H4 (cell line): ENCODE results near the gene ZC3H4. TPM values are rescaled to one million over a fixed set of nuclear protein-coding genes. Genes with fewer than 3 reads are reported as not detected.

Source experiments
- DNase-seq: peaks from one replicate; pipeline ENCODE4 v3.0.0-alpha.2; 2015; ENCODE audit warnings: low spot score
- total RNA-seq: library from RNA; depleted of rRNA; stranded (reverse); fragments of >200 nt; shearing (Covaris generic); gene quantifications from 2 replicates; pipeline ENCODE4 v1.2.3, GENCODE V29; 2014; rRNA removed

The ZC3H4 gene
- total RNA-seq, 1 experiment from 2014 or later: 7.6 TPM

- no peak for DNase-seq
These were observed 91.9 kb downstream of the ZC3H4 start for GRCh38 chr19:47021536-47022139.

- DNase-seq: no peak
These were observed 92.5 kb downstream of the ZC3H4 start for GRCh38 chr19:47020992-47021496.

DNA sequence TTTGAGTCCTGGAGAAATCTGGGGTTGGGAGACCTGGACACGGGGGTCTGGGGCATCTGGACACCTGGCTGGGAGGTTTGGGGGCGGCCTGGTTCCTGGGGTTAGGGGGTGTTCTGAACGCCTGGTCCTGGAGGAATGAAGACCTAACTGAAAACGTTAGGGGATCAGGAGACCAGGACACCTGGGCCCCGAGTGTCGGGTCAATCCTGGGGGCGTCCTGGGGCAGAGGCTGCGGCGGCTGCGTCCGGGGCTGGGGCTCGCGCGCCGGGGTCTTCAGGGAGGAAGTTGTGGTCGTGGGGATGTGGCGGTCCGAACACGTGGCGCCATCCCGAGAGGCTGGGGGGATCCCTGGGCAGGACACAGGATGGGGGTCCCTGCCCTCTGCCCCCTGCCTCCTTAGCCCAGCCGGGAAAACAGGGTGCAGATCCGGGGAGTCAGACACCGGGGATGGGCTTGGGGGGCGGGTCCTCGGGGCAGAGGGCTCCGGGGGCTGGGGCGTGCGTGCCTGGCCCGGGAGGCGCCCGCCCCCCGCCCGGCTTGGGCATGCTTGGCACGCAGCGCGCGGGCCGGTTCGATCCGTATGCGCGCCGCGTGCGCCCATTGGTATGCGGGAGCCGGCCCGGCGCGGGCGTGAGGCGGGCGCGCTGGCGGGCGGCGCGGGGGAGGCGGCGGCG, 93.3 kb downstream of the ZC3H4 start:
- DNase-seq: no peak

DNA sequence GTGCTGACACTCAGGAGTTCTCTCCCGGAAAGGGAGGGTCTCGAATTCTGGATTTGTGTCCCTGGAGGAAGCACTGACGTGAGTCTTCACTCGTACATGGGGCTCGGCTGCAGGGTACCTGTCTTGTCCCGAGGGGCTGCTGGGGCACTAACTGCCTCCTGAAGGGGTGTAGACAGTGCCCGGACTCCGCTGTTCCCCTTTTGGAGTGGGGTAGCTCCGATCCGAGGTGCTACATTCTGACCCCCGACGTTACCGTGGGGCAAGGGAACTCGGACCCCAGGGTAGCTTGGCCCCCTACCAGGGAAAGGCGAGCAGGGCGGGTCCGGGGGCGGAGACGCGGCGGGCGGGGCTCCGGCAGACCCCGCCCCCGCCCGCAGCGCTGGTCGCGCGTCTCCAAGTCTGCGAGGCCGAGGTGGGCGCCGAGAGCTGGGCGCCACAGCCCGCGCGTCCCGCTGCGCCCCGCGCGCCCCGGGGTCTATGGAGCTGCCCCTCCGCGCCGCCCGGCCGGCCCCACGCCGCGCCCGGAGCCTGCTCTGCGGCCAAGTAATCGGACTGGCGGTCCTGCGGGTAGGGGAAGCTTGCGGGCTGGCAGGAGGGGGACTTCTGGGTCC, 94.0 kb downstream of the ZC3H4 start, which contains the start of gene NPAS1:
NPAS1 (plus strand) TSS at position 407 of the 611 bp plus-strand sequence. CDS start 1,211 bp downstream, outside the sequence.
- DNase-seq: no peak

DNA sequence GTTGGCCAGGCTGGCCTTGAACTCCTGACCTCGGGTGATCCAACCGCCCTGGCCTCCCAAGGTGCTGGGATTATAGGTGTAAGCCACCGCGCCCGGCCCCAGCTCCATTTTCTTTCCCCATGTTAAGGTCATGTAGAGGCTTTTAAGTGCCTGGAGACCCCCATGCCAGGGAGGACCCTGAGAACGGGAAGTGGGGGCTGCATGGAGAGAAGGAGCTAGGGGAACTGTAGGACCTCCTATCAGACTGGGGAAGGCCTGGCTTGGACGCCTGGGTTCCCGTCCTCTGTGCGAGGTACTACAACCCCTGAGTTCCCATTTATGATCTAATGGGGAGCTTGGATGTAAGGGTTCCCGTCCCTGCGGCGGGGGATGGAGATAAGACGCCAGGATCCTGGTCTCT, 94.7 kb downstream of the ZC3H4 start:
- no peak for DNase-seq

Other genes starting within 250 kb of the ZC3H4 start
- gene NPAS1, start 93.9 kb downstream of the ZC3H4 start, total RNA-seq: 0.29 TPM in 1 of 2 replicates, not detected in the other
- gene TMEM160, start 65.2 kb downstream of the ZC3H4 start, total RNA-seq: 33.7 and 35.8 TPM in 2 replicates
- 362 and 397 TPM in 2 replicates for gene SAE1, start 17.1 kb upstream of the ZC3H4 start, total RNA-seq
- gene BBC3, start 117.4 kb upstream of the ZC3H4 start, total RNA-seq: 3.3 and 3.7 TPM in 2 replicates
- gene CCDC9, start 142.7 kb upstream of the ZC3H4 start, total RNA-seq: 3.4 and 3.6 TPM in 2 replicates
- gene INAFM1, start 161.1 kb upstream of the ZC3H4 start, total RNA-seq: 5.7 and 7.2 TPM in 2 replicates
- 0.04 TPM in 1 of 2 replicates, not detected in the other for gene C5AR1, start 196.1 kb upstream of the ZC3H4 start, total RNA-seq
- gene C5AR2, start 218.4 kb upstream of the ZC3H4 start, total RNA-seq: 0.08 TPM in 1 of 2 replicates, not detected in the other
- gene DHX34, start 235.5 kb upstream of the ZC3H4 start, total RNA-seq: 7.3 and 8.0 TPM in 2 replicates